Sigmoid colon (tissue), 7 donors: ENCODE data around the gene NAGPA. TPM values are rescaled to one million over a fixed set of nuclear protein-coding genes. Genes with fewer than 3 reads are reported as not detected.

Experiments used
- DNase-seq: peaks from one replicate; pipeline ENCODE4 v3.0.0-alpha.2; 2019
- H3K27ac ChIP-seq, 4 donors: fragments of 200-600 bp; sonication (generic); one replicate each; pipeline ENCODE4 v1.5.1; 2016 to 2019; ENCODE audit warnings: mild to moderate bottlenecking in 1 of 4
- H3K27me3 ChIP-seq, 3 donors: fragments of 200-600 bp; sonication (generic); one replicate each; pipeline ENCODE4 v1.5.1; 2019; ENCODE audit warnings: mild to moderate bottlenecking in 1 of 3
- H3K36me3 ChIP-seq, 4 donors: fragments of 200-600 bp; sonication (generic); one replicate each; pipeline ENCODE4 v1.5.1; 2016 to 2019
- H3K4me1 ChIP-seq, 4 donors: fragments of 200-600 bp; sonication (generic); one replicate each; pipeline ENCODE4 v1.5.1; 2017 to 2019
- H3K4me3 ChIP-seq, 4 donors: fragments of 200-600 bp; sonication (generic); one replicate each; pipeline ENCODE4 v1.5.1; 2017 to 2019; ENCODE audit warnings: mild to moderate bottlenecking in 2 of 4, moderate library complexity in 1 of 4
- H3K9me3 ChIP-seq, 4 donors: fragments of 200-600 bp in 3 of 4; sonication (generic) in 3 of 4; one replicate each; pipeline versions ENCODE4 v1.5.1 to v1.6.1; 2013 to 2019
- CTCF ChIP-seq, 4 experiments: fragments of 450-650 bp in 3 of 4; fragments of 200-600 bp in 1 of 4; IDR thresholded peaks; one replicate each; pipeline ENCODE4 v1.5.1; 2016 to 2019; ENCODE audit warnings: antibody characterized with exemption in 4 of 4, mild to moderate bottlenecking in 3 of 4, moderate library complexity in 2 of 4
- EP300 ChIP-seq, 4 donors: sonication (generic); formaldehyde crosslinking; IDR thresholded peaks; one replicate each; pipeline ENCODE4 v1.6.1; 2017; ENCODE audit warnings: antibody characterized with exemption in 4 of 4
- POLR2A ChIP-seq, 2 donors: fragments of 450-650 bp; IDR thresholded peaks; one replicate each; pipeline ENCODE4 v1.6.1; 2016; ENCODE audit warnings: antibody characterized with exemption in 2 of 2, mild to moderate bottlenecking in 2 of 2, moderate library complexity in 2 of 2
- POLR2AphosphoS5 ChIP-seq, 4 donors: sonication (generic); formaldehyde crosslinking; IDR thresholded peaks; one replicate each; pipeline ENCODE4 v1.6.1; 2017; ENCODE audit warnings: antibody characterized with exemption in 4 of 4
- WGBS, 2 donors: extraction: QIAGEN DNeasy Blood & Tissue Kit; methylation state at CpG; one replicate each; pipeline ENCODE4 v1.1.7; 2013; 5-methylcytosine and 5-hydroxymethylcytosine counted together
- intact Hi-C: fragments of 100-400 bp; cut with DNase I; formaldehyde crosslinking; loops from one replicate; pipeline ENCODE4 v1.15.1; 2023
- polyA plus RNA-seq, 3 donors: library from polyadenylated mRNA; stranded (reverse); fragments of 200-250 nt; gene quantifications; one replicate each; pipeline ENCODE4 v1.2.3, GENCODE V29; 2013
- total RNA-seq, 4 donors: library from RNA; depleted of rRNA; stranded (reverse); fragments of >200 nt; gene quantifications; one replicate each; pipeline ENCODE4 v1.1.0, GENCODE V29; 2016
- donor health status: healthy with polysubstance abuse.
- donor health status: Bipolar disorder and iron deficiency.
- donor health status: healthy.

The NAGPA gene
- total and polyA plus RNA-seq, 7 donors = 10.8 to 30.7 (median 16.4) TPM

- Histone ChIP-seq H3K27me3 (no peaks in the 10 kb centered on the region), H3K36me3 (no peaks in the 10 kb centered on the region), H3K27ac (no peak overlapping the region), H3K4me3 (no peak overlapping the region), H3K9me3 (no peaks in the 10 kb centered on the region), H3K4me1 (peaks cover 0 to 5% (median 0%) of the 10 kb centered on the region in 4 donors)
- intact Hi-C loops = no loop called here
- TF ChIP-seq POLR2A (IDR thresholded peaks at IDR 0.05) (no peak), POLR2AphosphoS5 (IDR thresholded peaks at IDR 0.05) (no peak), CTCF (IDR thresholded peaks at IDR 0.05) (no peak), EP300 (IDR thresholded peaks at IDR 0.05) (no peak)
- no peak for DNase-seq
- 67 to 71% methylated on average over 4 of the region's 4 CpGs for WGBS, 2 donors
Measured at GRCh38 chr16:5015351-5015750, 18.4 kb downstream of the NAGPA start.

- Histone ChIP-seq H3K4me1 (no peaks in the 10 kb centered on the region), H3K9me3 (no peaks in the 10 kb centered on the region), H3K27me3 (no peaks in the 10 kb centered on the region), H3K36me3 (no peaks in the 10 kb centered on the region), H3K4me3 (no peak overlapping the region), H3K27ac (no peak overlapping the region)
- no peak for TF ChIP-seq POLR2A (IDR thresholded peaks at IDR 0.05)
- no peak for TF ChIP-seq POLR2AphosphoS5 (IDR thresholded peaks at IDR 0.05)
- TF ChIP-seq EP300 (IDR thresholded peaks at IDR 0.05) = no peak
- TF ChIP-seq CTCF (IDR thresholded peaks at IDR 0.05) = no peak
- DNase-seq = no peak
- 80 to 85% methylated on average over 6 of the region's 6 CpGs for WGBS, 2 donors
- intact Hi-C loops = no loop called here
Measured at GRCh38 chr16:5012887-5013286, 20.8 kb downstream of the NAGPA start.

- 59 to 71% methylated on average over 4 of the region's 4 CpGs for WGBS, 2 donors
- intact Hi-C loops = no loop called here
- H3K36me3 ChIP-seq = no peaks in the 10 kb centered on the region
- no peak for DNase-seq
- H3K4me3 ChIP-seq = no peak overlapping the region
- no peaks in the 10 kb centered on the region for H3K9me3 ChIP-seq
- no peaks in the 10 kb centered on the region for H3K27me3 ChIP-seq
- H3K4me1 ChIP-seq = no peaks in the 10 kb centered on the region
- TF ChIP-seq POLR2AphosphoS5 (IDR thresholded peaks at IDR 0.05) = no peak
- no peak for TF ChIP-seq CTCF (IDR thresholded peaks at IDR 0.05)
- no peak for TF ChIP-seq POLR2A (IDR thresholded peaks at IDR 0.05)
- no peak for TF ChIP-seq EP300 (IDR thresholded peaks at IDR 0.05)
- H3K27ac ChIP-seq = no peak overlapping the region
Measured at GRCh38 chr16:5011637-5012036, 22.1 kb downstream of the NAGPA start.

GRCh38 chr16:5010576-5011329 lies 23.0 kb downstream of the NAGPA start:
- no peak for TF ChIP-seq EP300 (IDR thresholded peaks at IDR 0.05)
- TF ChIP-seq POLR2AphosphoS5 (IDR thresholded peaks at IDR 0.05) = no peak
- TF ChIP-seq POLR2A (IDR thresholded peaks at IDR 0.05) = no peak
- no peak for TF ChIP-seq CTCF (IDR thresholded peaks at IDR 0.05)
- Histone ChIP-seq H3K9me3 (no peaks in the 10 kb centered on the region), H3K27me3 (no peaks in the 10 kb centered on the region), H3K36me3 (no peaks in the 10 kb centered on the region), H3K4me1 (no peaks in the 10 kb centered on the region), H3K27ac (no peak overlapping the region), H3K4me3 (no peak overlapping the region)
- intact Hi-C loops = no loop called here
- DNase-seq = no peak
- WGBS, 2 donors = 59 to 79% methylated on average over 15 of the region's 15 CpGs

- intact Hi-C loops = no loop called here
- Histone ChIP-seq H3K27ac (no peak overlapping the region), H3K27me3 (no peaks in the 10 kb centered on the region), H3K36me3 (no peaks in the 10 kb centered on the region), H3K4me3 (no peak overlapping the region), H3K9me3 (no peaks in the 10 kb centered on the region), H3K4me1 (no peaks in the 10 kb centered on the region)
- no peak for TF ChIP-seq POLR2AphosphoS5 (IDR thresholded peaks at IDR 0.05)
- no peak for TF ChIP-seq EP300 (IDR thresholded peaks at IDR 0.05)
- TF ChIP-seq POLR2A (IDR thresholded peaks at IDR 0.05) = no peak
- no peak for TF ChIP-seq CTCF (IDR thresholded peaks at IDR 0.05)
- 90 to 93% methylated on average over 18 of the region's 18 CpGs for WGBS, 2 donors
- DNase-seq = no peak
Measured at GRCh38 chr16:5008311-5008731, 25.4 kb downstream of the NAGPA start.
